KOPT-K1 (cell line): ENCODE results near the gene ITGA2B.

ENCODE experiments used
- H3K27ac ChIP-seq: fragments of 200-600 bp; sonication (generic); 2 replicates; pipeline ENCODE4 v1.5.1; 2016; ENCODE audit warnings: antibody characterized with exemption, mild to moderate bottlenecking, low read depth, low read length; ENCODE audit not compliant: poor library complexity, severe bottlenecking
- H3K36me3 ChIP-seq: fragments of 200-600 bp; sonication (generic); 2 replicates; pipeline ENCODE4 v1.5.1; 2017; ENCODE audit warnings: antibody characterized with exemption, mild to moderate bottlenecking, low read length, moderate library complexity; ENCODE audit not compliant: insufficient read depth
- H3K9me3 ChIP-seq: fragments of 200-600 bp; sonication (generic); 2 replicates; pipeline ENCODE4 v1.5.1; 2017; ENCODE audit warnings: antibody characterized with exemption, low read length, mild to moderate bottlenecking; ENCODE audit not compliant: insufficient read depth, poor library complexity, severe bottlenecking

ITGA2B gene

DNA sequence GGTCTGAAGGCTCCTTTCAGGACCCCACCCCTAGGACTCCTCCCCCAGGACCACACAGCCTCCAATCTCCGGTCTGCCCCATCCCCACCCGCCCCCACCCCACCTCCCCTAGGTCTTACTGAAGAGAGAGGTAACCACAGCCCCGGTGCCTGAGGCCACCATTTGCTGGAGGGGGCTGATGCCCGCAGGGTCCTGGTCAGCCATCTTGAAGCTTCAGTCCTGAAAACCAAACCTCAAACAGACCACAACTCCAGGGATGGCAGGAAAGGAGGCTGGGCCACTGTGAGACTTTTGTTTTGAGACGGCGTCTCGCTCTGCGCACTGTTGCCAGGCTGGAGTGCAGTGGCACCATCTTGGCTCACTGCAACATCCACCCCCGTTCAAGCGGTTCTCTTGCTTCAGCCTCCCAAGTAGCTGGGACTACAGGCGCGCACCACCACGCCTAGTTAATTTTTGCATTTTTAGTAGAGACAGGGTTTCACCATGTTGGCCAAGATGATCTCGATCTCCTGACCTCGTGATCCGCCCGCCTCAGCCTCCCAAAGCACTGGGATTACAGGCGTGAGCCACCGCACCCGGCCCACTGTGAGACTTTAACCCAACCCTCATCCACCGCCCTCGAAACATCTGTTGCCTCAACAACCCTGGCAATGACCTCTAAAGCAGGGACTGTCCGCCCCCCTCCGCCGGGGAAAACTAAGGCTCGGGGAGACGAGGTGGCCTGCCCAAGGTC lies 65.9 kb downstream of the ITGA2B start:
- Histone ChIP-seq H3K27ac (peak overlapping the region; percentile 63), H3K36me3 (peaks cover 35% of the 10 kb centered on the region; the same call in 1 of the 2 replicates), H3K9me3 (no peaks in the 10 kb centered on the region)

DNA sequence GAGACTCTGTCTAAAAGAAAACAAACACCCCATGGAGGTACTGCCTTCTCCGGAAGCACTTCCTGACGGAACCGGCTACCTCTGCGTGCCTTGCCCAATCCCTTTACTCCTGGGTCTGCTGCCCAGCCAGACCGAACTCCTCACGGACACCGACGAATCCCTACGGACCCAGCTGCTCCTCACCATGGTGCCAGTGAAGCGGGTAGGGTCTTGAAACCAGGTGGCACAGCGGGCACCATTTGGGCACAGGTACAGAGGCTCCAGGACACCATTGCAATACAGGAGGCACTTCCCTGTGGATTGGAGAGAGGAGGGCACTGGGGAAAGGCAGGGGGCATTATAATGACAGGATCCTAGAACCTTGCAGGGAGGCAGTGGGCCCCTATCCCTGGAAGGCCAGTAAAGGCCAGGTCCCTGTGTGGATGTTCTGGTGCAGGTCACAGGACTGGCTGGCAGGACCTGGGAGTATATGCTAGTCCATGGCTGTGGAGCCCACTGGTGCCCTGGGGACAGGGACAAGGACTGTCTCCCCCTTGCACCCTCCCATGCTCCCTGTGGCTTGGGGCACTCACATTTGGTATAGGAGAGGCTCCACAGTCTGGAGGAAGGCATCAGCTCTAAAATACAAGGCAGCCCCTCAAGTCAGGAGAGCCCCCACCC lies 67.1 kb downstream of the ITGA2B start:
- Histone ChIP-seq H3K36me3 (peaks cover 35% of the 10 kb centered on the region; the same call in 1 of the 2 replicates), H3K27ac (no peak overlapping the region)

More for the DNA sequence above, 67.1 kb downstream of the ITGA2B start:
- H3K9me3 ChIP-seq, result no peaks in the 10 kb centered on the region
